Activated CD4-positive, CD25-positive, alpha-beta regulatory T cell treated with anti-CD3 and anti-CD28 coated beads, Interleukin-2, amount 50 U/mL, for 72 hours (primary cell): ENCODE measurements around the gene IFNL2.
"Not testable (repeated sequence)": the region's sequence is repeated elsewhere in the genome, so short reads cannot be mapped to it uniquely, and the experiment has no call there.

Experiments used
- DNase-seq: peaks from one replicate; pipeline ENCODE4 v3.0.0; 2021

Gene IFNL2

GRCh38 chr19:39268085-39268484 is at the start of gene IFNL2:
TSS of gene IFNL2 (plus strand) at chr19:39268396. CDS start at chr19:39268569, 173 bp downstream.
- DNase-seq, result not testable (repeated sequence)

GRCh38 chr19:39219108-39219507 is 49.1 kb upstream of the IFNL2 start:
- not testable (repeated sequence) for DNase-seq

- no peak for DNase-seq
These were observed 44.4 kb upstream of the IFNL2 start for GRCh38 chr19:39223703-39224279.

GRCh38 chr19:39224910-39225309 is 43.3 kb upstream of the IFNL2 start:
- no peak for DNase-seq

- no peak for DNase-seq
These were observed 38.0 kb upstream of the IFNL2 start for GRCh38 chr19:39230096-39230764.

GRCh38 chr19:39232708-39233107 is 35.5 kb upstream of the IFNL2 start:
- no peak for DNase-seq

GRCh38 chr19:39236527-39236926 is 31.7 kb upstream of the IFNL2 start:
- no peak for DNase-seq

GRCh38 chr19:39237200-39238184 is 30.7 kb upstream of the IFNL2 start:
- DNase-seq, result peak; percentile 50

GRCh38 chr19:39238209-39238608 is 30.0 kb upstream of the IFNL2 start:
- DNase-seq, result no peak

- DNase-seq, result no peak
These were observed 29.3 kb upstream of the IFNL2 start for GRCh38 chr19:39238944-39239343.

- no peak for DNase-seq
These were observed 27.8 kb upstream of the IFNL2 start for GRCh38 chr19:39240421-39240820.

GRCh38 chr19:39243741-39244140 is 24.5 kb upstream of the IFNL2 start:
- not testable (repeated sequence) for DNase-seq

- not testable (repeated sequence) for DNase-seq
These were observed 23.6 kb upstream of the IFNL2 start, which contains the start of gene IFNL3 for GRCh38 chr19:39244410-39245100. TSS of gene IFNL3 (minus strand) at chr19:39245006. CDS start at chr19:39244967, 39 bp downstream.

GRCh38 chr19:39245166-39245565 is 23.0 kb upstream of the IFNL2 start:
- not testable (repeated sequence) for DNase-seq

- DNase-seq, result no peak
These were observed 21.1 kb upstream of the IFNL2 start for GRCh38 chr19:39246951-39247669.

- no peak for DNase-seq
These were observed 20.2 kb upstream of the IFNL2 start for GRCh38 chr19:39247701-39248664.

GRCh38 chr19:39248806-39249205 is 19.4 kb upstream of the IFNL2 start, which contains the start of gene IFNL4:
TSS of gene IFNL4 (minus strand) at chr19:39248856.
- DNase-seq, result no peak

- no peak for DNase-seq
These were observed 17.1 kb upstream of the IFNL2 start for GRCh38 chr19:39251081-39251480.

GRCh38 chr19:39251846-39252245 is 16.4 kb upstream of the IFNL2 start:
- no peak for DNase-seq

- DNase-seq, result no peak
These were observed 15.7 kb upstream of the IFNL2 start for GRCh38 chr19:39252458-39252857.
